Measurements from ENCODE around the gene SMC6.

The SMC6 gene

DNA sequence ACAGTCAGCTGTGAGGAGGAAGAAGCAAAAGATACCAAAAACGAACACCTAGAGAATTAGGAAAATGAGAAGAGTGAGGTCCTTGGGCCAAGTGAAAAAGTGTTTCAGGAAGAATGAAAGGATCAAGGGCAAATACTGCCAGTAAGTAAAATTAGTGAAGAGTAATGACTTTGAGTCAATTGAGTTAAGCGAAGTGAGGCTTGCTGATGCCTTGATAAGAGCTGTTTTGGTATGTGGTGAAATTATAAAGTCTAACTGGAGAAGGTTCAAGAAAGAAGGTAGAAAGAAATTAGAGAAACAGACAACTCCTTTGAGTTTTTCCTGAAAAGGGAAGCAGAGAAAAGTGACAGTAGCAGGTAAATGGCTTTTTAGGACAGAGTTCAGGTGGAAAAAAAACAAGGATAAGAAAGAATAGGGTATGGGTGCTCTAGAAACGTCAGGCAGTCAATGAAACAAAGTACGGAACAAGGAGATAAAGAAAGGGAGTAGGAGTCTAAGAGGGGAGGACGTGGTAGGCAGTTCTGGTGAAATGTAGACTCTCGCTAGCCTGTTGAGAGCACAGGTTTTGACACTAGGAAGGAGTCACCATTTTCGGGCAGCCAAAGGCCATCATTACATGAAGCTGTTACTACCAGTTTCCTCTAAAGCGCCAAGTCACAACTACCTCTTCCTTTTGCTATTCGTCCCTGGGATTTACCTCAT, 42.9 kb downstream of the SMC6 start:
- no peak for DNase-seq

DNA sequence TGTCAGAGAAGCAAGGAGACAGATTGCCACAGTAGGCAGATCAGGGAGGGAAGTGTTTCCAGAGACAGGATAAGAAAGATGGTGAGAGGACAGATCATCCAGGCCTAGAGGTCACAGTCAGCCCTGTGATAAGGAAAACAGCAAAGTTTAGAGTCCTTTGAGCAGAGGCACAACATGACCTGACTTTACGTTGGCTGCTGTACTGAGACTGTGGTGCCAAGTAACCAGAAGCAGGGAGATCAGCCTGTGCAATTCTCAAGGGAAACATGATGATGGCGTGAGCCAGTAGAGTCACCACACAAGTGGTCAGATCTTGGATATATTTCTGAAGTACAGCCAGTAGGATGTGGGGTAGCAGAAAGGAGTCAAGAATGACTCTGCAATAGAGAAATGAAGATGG, 43.7 kb downstream of the SMC6 start:
- no peak for DNase-seq

DNA sequence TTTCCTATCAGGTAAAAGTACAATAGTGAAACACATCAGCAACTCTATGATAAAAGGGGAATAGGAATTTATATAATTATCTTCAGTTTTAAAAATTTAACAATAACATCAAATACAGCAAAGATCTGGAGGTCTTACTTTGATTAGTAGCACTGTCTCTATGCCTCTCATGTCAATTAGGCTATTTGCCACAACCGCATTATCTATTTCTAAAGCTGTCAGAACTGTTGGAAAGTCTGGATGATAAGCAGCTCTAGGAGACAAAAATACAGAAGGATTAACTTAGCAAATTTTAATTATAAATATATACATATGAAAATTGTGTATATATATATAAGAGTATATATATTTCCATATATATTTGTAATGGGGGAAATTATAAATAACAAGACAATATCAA, 45.1 kb downstream of the SMC6 start:
- DNase-seq, result no peak

DNA sequence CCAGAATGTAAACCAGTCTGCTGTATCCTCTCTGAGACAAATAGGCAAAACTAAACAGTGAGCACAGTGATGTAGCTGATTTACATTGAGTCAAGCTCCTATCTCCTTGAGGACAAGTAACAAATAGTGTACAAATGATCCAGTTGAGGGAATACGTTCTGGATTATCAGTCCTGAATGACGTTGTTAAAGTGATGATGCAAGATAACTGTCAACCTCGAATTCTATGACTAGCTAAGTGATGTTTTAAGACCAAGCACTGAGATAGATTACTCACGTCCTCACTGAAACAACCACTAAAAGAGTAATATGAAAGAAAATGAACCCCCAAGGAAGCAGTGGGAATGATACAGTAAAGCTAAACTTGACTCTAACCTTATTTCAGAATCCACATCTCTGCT, 46.8 kb downstream of the SMC6 start:
- DNase-seq, result no peak

DNA sequence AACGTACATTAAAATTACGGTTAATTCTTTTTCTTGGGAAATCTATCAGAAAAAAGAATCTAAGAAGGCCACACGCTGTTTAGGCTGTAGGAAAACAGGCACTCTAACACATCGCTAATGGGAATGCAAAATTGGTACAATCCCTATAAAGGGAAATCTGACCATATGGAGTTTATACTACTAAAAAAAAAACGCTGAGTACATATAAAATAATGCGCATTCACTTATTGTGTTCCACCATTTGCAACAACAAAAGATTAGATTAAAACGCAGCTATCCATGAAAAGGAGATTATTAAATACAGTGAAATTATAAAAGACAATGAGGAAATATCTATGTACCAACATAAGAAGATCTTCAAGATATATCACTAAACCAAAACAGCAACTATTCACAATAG, 62.8 kb downstream of the SMC6 start:
- no peak for DNase-seq

DNA sequence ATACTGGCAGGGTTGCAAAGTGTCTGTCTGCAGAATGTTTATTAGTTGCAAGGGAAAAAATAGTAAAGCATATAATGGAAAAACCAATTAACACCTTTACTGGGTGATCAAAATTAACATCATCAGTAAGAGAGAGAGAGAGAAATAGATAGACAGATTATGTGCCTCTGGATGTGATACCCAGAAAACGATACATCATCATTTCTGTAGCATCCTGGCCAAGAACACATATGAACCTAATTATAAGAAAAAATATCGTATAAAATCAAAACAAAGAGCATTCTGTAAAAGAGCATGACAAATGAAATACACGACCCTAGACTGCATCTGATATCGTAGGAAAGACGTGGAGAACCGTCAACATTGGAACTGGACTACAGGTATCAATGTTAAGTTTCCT, 64.6 kb downstream of the SMC6 start:
- DNase-seq, result no peak

DNA sequence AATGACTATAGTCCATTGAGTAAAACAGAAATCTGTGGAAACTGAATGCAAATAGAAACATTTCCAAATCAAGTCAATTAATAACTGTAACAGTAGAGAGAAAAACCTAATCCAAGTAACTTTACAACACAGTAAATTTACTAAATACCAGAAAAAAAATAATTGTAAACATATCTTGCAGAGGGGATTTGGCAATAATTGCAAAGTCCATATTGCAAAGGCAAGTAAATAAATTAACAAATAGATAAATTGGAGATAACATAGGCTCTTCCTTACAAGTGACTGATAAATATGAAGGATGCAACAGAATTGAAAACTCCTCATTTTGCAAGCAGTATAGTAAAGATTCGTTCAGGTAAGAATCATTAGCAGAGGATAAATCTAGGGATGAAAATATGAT, 65.0 kb downstream of the SMC6 start:
- DNase-seq, result no peak

DNA sequence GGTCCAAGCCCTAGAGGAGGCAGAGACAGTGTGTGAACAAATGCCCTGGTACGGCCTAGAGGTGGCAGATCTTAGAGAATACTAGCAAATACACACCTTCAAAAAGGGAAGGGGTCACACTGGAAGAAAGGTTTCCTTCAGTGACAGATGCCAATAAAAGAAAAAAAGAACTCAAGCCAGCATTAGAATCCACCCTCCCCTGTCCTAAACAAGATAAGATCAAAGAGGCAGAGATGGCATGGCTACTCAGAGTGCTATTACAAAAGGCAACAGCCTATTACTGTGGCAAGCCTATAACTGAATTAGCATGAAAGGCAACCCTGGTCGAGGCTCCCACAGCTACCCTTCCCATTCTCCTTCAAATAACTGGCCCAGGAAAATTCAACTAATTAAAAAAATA, 69.6 kb downstream of the SMC6 start:
- DNase-seq, result no peak

DNA sequence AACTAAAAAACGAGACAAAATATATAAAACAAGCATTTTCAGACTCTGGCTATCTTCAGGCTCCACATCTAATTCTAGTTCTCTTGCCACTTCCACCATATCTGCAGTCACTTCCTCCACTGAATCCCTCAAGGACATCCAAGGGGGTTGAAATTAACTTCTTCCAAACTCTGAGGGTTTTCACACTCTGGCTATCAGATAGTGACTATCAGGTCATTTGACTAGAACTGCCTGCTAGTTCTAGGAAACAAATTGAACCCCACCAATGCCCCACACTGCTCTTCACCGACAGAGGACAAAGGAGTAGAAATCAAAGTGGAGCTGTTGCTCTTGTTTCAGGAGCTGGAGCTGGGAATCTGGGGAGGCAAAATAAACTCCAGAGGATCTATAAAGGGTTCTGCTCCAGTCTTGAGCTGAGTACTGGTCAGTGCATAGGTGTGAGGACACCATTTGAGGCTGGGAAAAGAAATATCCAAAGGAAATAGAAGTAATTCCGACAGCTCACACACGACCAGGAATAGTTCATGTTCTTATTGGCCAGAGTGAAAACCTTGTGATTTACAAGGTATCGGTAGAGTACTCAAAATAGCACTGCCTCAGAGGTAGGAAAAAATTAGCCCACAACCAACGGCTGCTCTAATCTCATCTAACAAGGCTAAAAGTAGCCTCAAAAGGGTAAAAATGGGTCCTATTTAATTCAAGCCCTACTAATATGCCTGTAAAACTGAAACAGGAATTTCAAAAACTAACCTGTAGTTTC, 71.3 kb downstream of the SMC6 start:
- no peak for DNase-seq

DNA sequence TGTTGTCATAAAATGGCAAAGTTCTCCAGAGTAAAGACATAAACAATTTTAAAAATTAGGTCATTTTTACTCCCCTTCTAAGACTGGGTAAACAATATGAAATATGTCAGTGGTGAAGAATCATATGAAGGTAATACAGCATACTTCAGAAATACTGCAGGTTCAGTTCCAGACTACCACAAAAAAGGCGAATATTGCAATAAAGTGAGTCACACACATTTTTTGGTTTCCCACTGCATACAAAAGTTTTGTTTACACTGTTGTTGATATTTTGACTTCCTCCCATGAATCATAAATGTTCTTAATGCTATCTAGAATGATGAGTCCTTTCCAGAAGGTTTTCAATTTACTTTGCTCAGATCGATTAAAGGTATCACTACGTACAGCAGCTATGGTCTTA, 73.5 kb downstream of the SMC6 start:
- DNase-seq, result no peak

DNA sequence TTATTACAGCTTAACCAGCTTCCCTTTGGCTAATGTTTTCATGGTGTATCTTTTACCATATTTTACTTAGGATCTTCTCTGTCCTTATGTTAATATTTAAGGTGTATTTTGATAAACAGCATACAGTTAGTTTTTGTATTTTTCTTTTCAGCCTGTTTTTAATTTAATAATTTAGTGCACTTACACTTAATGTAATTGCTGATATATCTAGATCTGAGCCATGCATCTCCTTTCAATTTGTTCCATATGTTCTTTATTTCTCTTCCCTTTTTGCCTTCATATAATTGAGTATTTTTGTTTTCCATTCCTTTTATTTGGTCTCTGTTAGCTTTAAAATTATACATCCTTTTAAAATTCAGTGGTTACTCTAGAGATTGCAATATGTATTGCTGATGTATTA, 78.8 kb downstream of the SMC6 start:
- DNase-seq, result no peak

DNA sequence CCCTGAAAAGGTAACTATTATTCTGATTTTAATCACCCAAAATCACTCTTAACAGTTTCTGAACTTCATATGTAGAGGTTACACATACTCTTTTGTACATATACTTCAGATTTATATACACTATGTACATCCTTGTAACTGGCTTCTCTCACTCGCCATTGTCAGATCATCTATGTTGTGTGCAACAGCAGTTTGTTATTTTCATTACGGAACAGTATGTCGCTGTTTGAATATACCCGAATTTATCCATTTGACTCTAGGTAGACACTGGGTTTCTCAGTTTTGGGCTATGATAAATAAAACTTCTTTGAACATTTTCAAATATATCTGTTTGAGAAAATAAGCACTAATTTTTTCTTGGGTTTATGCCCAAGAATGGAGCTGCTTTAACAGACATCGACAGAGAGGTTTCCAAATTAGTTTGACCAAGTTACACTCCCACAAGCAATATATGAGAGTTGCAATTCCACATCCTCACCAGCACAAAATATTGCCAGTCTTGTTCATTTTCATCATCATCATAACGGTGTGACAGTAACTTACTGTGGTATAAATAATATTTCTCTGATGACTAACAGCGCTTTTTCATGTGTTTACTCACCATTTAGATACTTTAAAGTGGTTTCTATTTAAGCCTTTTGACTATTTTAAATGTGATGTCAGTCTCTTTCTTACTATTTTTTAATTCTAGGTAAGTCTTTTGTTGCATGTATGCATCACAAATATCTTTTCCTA, 80.9 kb downstream of the SMC6 start:
- DNase-seq, result peak in 1 of 5 donors; percentile 22

DNA sequence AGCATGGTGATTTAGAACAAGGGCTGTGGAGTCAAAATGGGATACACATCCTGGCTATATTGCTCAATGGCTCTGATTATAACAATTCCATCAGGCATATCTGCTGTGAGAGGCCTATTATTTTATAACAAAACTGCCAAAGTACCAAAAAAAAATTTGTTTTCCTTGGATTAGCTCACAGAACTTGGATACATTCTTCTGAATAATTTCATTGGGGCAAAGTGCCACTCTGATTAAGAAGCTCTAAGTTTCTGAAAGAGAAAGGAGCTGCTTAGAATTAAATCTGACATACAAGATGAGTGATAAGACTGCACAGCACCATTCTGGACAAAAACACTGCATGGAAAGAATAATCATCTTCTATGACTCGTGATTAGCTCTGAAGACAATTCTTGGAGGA, 85.7 kb downstream of the SMC6 start:
- no peak for DNase-seq

DNA sequence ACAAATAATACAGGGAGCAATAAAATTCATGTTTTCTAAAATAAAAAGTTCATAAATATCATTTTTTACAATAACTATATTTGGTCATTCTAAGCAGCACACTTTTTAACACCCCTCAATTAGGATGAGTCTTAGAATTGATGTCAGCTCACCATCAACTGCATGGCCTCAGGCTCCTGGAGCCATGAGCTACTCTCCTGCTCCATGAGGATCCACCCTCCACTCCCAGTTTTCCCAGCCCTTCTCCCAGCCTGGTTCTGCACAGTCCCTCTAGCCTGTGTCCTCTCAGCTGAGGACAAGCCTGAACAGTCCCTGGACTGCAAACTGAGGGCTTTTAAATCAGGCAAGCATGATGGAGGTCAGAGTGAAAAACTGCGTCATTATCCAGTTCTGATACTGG, 89.1 kb downstream of the SMC6 start:
- DNase-seq, result no peak

DNA sequence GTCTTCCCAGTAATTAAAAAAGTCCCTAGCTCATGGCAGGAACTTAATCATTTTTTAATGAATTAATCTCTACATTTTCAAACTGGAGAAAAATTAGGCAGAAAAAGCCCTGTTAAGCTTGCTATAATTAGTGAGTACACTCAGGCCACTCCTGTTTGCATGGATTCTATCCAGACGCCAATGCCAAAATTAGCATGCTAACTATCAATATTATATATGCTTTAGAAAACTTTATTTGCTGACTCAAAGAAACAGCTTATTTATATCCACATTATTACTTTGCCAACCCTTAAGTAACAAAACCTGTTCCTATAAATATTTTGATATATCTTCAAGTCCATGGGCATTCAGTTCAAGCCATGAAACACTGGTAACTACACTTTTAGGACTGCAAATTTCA, 90.9 kb downstream of the SMC6 start:
- no peak for DNase-seq

DNA sequence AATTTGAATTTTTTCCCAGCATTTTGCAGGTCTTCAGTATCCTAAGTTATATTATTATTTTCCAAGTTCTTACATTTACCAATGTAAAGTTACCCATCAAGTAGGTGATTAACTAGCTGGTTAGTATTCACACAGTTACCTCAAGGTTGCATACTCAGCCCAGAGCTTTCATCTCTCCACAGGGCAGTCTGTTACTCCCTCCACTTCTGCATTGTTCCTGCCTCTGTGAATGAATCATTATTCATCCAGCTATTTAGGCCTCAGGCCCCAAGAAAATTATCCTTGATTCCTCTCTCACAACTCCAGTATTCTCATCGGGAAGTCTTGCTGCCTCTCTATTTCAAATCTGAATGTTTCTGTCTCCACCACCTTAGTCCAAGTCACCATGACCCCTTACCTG, 92.2 kb downstream of the SMC6 start:
- no peak for DNase-seq

DNA sequence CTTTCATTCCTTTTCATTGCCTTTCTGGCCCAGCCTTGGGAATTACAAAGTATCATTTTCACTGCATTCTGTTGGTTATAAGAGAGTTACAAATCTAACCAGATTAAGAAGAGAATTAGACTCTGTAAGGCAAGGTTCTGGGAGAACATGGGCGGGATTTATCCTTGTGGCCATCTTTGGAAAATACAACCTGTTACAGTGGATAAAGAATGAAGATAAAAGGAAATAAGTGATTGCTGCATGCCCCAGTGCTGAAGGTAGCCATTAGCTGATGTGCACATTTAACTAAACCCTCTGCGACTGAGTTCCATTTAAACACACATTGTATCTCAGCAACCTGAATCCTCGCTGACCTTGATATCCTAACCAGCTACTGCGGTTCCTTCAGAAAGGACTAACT, 93.4 kb downstream of the SMC6 start:
- DNase-seq, result no peak

DNA sequence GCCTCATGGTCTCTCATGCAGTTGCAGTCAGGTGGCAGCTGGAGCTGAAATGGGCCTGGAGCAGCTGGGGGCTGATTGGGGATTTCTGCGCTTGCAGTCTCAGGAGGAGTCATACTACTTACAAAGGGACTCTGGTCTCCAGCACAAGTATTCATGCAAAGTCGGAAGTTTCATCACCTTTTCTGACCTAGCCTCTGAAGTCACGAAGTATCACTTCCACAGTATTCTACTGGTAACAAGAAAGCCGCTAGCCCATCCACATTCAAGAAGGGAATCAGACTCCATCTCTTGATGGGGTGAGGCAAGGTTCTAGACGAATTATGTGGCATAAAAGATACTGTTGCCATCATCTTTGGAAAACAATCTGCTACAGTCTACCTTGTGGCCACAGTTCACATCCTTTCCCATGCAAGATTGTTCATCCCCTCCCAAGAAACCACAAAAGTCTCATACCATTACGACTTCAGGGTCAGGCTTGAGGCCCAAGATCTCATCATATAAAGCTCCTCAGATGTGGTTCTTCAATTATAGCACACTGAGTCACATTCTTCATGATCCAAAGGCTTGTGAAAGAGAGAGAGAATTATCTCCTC, 95.3 kb downstream of the SMC6 start:
- DNase-seq, result peak in 1 of 5 donors; percentile 50

DNA sequence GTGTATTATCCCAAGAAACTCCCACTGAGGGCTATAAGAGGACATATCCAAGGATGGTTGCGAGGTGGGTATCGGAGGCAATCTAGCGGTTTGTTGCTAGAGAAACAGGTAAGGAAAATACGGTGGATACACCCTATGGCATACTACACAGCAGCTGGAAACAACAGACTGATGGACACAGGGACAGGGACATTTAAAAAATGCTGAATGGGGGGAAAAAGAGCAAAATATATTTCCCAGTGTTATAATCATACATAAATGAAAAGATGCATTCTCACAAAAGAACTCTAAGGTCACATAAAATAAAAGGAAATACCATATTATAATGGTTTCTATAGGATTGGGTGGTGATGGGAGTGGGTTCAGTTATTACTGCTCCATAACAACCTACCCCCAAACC, 95.9 kb downstream of the SMC6 start:
- no peak for DNase-seq

DNA sequence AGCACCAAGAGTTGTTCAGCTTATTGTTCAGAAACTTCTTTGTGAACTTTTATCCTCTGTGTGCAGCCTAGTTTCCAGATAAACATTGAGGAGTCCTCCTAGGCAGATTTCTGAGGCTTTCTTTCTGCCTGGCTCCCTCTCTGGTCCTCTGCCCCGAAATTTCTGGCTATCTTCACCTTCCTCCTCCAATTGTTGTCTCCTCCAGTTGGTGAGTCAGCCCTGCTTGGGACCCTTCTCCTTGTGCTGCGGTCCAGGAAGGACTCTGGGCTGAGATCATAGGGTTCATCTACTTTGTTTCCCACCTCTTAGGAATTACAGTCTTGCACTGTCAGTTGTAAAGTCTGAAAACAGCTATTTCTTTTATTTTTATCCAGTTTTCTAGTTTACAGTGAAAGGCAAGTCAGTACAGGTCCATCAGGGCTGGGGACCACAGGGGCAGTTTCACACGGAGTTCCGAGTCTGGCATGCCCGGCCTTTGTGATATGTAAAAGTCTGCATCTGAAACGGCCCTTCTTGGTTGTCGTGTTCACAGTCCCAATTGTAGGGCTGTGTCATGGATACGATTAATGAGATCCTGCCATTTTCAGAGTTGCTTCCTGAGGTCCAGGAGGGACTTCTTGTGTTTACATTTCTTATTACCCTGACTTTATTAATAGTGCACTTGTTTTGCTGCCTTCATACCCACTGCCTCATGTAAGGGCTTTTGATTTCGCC, 100.8 kb downstream of the SMC6 start:
- no peak for DNase-seq

DNA sequence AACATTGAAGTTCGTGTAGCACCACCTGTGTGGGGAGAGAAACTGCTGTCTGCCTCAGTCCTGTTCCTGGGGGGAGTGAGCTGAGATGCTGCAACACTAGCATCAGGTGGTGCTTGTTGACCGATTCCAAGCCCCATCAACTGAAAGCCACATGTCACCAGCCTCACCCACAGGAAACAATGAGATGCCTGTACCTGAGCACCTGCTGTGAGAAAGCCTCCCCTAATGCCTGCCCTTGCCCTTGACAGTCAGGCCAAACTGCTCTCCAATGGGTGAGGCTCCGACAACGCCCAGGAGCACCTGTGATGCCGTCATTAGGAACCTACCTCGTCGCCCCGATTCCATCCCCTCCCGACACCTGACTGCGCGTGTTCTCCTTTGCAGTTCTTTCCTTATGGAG, 104.6 kb downstream of the SMC6 start:
- no peak for DNase-seq

DNA sequence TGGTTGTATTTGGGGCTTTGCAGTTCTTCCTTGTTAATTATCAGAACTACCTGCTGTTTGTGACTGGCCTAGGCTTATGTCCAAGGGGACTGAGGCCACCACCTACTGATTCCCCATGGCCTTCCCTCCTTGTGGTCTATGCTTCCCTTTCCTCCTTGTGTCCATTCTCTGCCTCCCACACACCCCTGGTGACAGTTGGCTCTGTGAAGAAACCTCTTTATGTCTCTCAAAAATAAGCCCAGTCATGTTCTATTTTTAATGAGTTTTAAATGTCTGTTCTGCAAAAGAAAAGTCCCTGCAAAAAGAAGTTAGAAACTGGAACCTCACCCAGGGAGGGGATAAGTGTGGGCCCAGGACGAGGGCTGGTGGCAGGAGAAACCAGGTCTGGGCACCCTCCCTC, 105.0 kb downstream of the SMC6 start:
- no peak for DNase-seq
